HepG2 (cell line): ENCODE measurements around the gene PFKFB4. TPM values are rescaled to one million over a fixed set of nuclear protein-coding genes. Genes with fewer than 3 reads are reported as not detected.

Source experiments
- DNMT3B ChIP-seq: conservative IDR thresholded peaks from 2 replicates; pipeline ENCODE4 v1.6.1; 2016; ENCODE audit warnings: missing biosample characterization, control low read depth
- MNT ChIP-seq: fragments of 450-650 bp; IDR thresholded peaks from 2 replicates; pipeline ENCODE4 v1.6.1; 2016
- REST ChIP-seq, 2 experiments: IDR thresholded peaks; 2 replicates each; pipeline ENCODE4 v1.6.1; 2011 to 2012; ENCODE audit warnings: low read length in 2 of 2, borderline replicate concordance in 1 of 2, low read depth in 1 of 2, mild to moderate bottlenecking in 1 of 2, moderate library complexity in 1 of 2
- SNAI1 ChIP-seq: sonication (generic); formaldehyde crosslinking; IDR thresholded peaks from 2 replicates; pipeline ENCODE4 v1.5.0; 2020; ENCODE audit warnings: mild to moderate bottlenecking, missing genetic modification reagents, borderline replicate concordance
- SUZ12 ChIP-seq: fragments of 150-350 bp; IDR thresholded peaks from 2 replicates; pipeline ENCODE4 v1.6.1; 2014; ENCODE audit warnings: low read depth, low read length
- THAP11 ChIP-seq: IDR thresholded peaks from 2 replicates; pipeline ENCODE4 v1.6.1; 2016; ENCODE audit warnings: missing biosample characterization, missing genetic modification reagents
- U2AF2 ChIP-seq: fragments of 200-400 bp; formaldehyde crosslinking; IDR thresholded peaks from 2 replicates; pipeline ENCODE4 v1.6.1; 2017; ENCODE audit warnings: low read depth, mild to moderate bottlenecking, low read length
- ZBTB40 ChIP-seq, 2 experiments: fragments of 450-650 bp in 1 of 2; sonication (generic) in 1 of 2; formaldehyde crosslinking in 1 of 2; IDR thresholded peaks; 2 replicates each; pipeline versions ENCODE4 v1.6.1 to v1.8.0; 2016 to 2022; ENCODE audit warnings: antibody characterized with exemption in 1 of 2, mild to moderate bottlenecking in 1 of 2, missing genetic modification reagents in 1 of 2
- ZNF234 ChIP-seq: sonication (generic); formaldehyde crosslinking; conservative IDR thresholded peaks from 2 replicates; pipeline ENCODE4 v1.5.1; 2020; ENCODE audit warnings: mild to moderate bottlenecking, missing genetic modification reagents
- ZNF44 ChIP-seq: sonication (generic); formaldehyde crosslinking; IDR thresholded peaks from 2 replicates; pipeline ENCODE4 v1.5.1; 2020; ENCODE audit warnings: mild to moderate bottlenecking, missing genetic modification reagents
- ZNF530 ChIP-seq: sonication (generic); formaldehyde crosslinking; IDR thresholded peaks from 2 replicates; pipeline ENCODE4 v1.5.0; 2020; ENCODE audit warnings: low read depth, mild to moderate bottlenecking, missing genetic modification reagents
- ZNF773 ChIP-seq: sonication (generic); formaldehyde crosslinking; IDR thresholded peaks from 2 replicates; pipeline ENCODE4 v1.4.0; 2020; ENCODE audit warnings: missing genetic modification reagents, borderline replicate concordance
- polyA plus RNA-seq, 8 experiments: library from polyadenylated mRNA; depleted of rRNA in 3 of 8; stranded (reverse) in 7 of 8; unstranded in 1 of 8; fragments of >200 nt; fragmentation: Illumina TruSeq in 4 of 8; extraction: Trizol in 4 of 8; gene quantifications; 2 replicates each; pipeline versions ENCODE4 v1.2.1 to v1.2.3, GENCODE V29; 2011 to 2016; ENCODE audit warnings: low read depth in 4 of 8, missing spikeins in 1 of 8, mixed read lengths in 1 of 8; ENCODE audit not compliant: insufficient read depth in 1 of 8
- total RNA-seq, 5 experiments: library from RNA; depleted of rRNA; stranded (reverse); fragments of >200 nt; fragmentation: Illumina TruSeq; extraction: Trizol; gene quantifications; 2 replicates each; pipeline ENCODE4 v1.2.3, GENCODE V29; 2016; ENCODE audit warnings: low read depth in 1 of 5

PFKFB4 gene
- total and polyA plus RNA-seq, 2 of the 13 experiments (the other 11 are each of a cell fraction or from before 2014, with no cell fraction given) = 7.1 to 103 TPM

- no peak for TF ChIP-seq ZNF773 (CRISPR knock-in tag)
- TF ChIP-seq ZNF234 (CRISPR knock-in tag) = no peak
- TF ChIP-seq THAP11 (CRISPR knock-in tag) = no peak
- no peak for TF ChIP-seq REST (IDR thresholded peaks at IDR 0.05; ENCODE audit: borderline replicate concordance in 1 of 2, low read depth in 1 of 2, low read length in 2 of 2)
- no peak for TF ChIP-seq ZNF44 (CRISPR knock-in tag)
- TF ChIP-seq ZNF530 (CRISPR knock-in tag) = no peak
- no peak for TF ChIP-seq SNAI1 (CRISPR knock-in tag)
- no peak for TF ChIP-seq MNT
- no peak for TF ChIP-seq DNMT3B (CRISPR knock-in tag)
- TF ChIP-seq SUZ12 = no peak
- no peak for TF ChIP-seq ZBTB40 (IDR thresholded peaks at IDR 0.05)
- no peak for TF ChIP-seq ZBTB40 (CRISPR knock-in tag; IDR thresholded peaks at IDR 0.05)
- no peak for TF ChIP-seq U2AF2
Observed at GRCh38 chr3:48581621-48582481, 25.2 kb upstream of the PFKFB4 start (continued).
